K562 (cell line): Measurements from ENCODE around the gene S100A6. TPM values are rescaled to one million over a fixed set of nuclear protein-coding genes. Genes with fewer than 3 reads are reported as not detected.

ENCODE experiments used
- CREBBP ChIP-seq: IDR thresholded peaks from one replicate; pipeline ENCODE4 v1.6.1; 2012; ENCODE audit warnings: low read depth, mild to moderate bottlenecking, control low read depth, inconsistent platforms, low read length
- ETV6 ChIP-seq, 3 experiments: fragments of 150-350 bp in 1 of 3; sonication (generic) in 1 of 3; formaldehyde crosslinking in 1 of 3; IDR thresholded peaks; 2 replicates each; pipeline versions ENCODE4 v1.6.1 to v1.8.0; 2014 to 2022; ENCODE audit warnings: borderline replicate concordance in 2 of 3, low read depth in 2 of 3, antibody characterized with exemption in 1 of 3, low read length in 1 of 3, mild to moderate bottlenecking in 1 of 3, missing genetic modification reagents in 1 of 3
- KDM2B ChIP-seq: fragments of 250-450 bp; sonication (Bioruptor Pico); IDR thresholded peaks from 2 replicates; pipeline ENCODE4 v1.8.0; 2021; ENCODE audit warnings: mild to moderate bottlenecking, moderate library complexity
- NFYB ChIP-seq: IDR thresholded peaks from 2 replicates; pipeline ENCODE4 v1.6.1; 2011; ENCODE audit warnings: mild to moderate bottlenecking, moderate library complexity; ENCODE audit not compliant: insufficient read length; ENCODE audit errors: extremely low read depth
- NR2F6 ChIP-seq: fragments of 450-650 bp; formaldehyde crosslinking; IDR thresholded peaks from 2 replicates; pipeline ENCODE4 v1.4.0; 2020; ENCODE audit warnings: mild to moderate bottlenecking
- RNF2 ChIP-seq: sonication (generic); IDR thresholded peaks from 2 replicates; pipeline ENCODE4 v1.6.1; 2016
- SIN3A ChIP-seq, 2 experiments: fragments of 150-350 bp in 1 of 2; IDR thresholded peaks; 2 replicates each; pipeline ENCODE4 v1.6.1; 2011 to 2016; ENCODE audit warnings: borderline replicate concordance in 2 of 2, low read depth in 2 of 2, low read length in 2 of 2, mild to moderate bottlenecking in 2 of 2, moderate library complexity in 2 of 2; ENCODE audit not compliant: control insufficient read depth in 1 of 2
- SIN3B ChIP-seq: fragments of 450-650 bp; IDR thresholded peaks from 2 replicates; pipeline ENCODE4 v1.6.1; 2017; ENCODE audit warnings: low read depth, mild to moderate bottlenecking, moderate library complexity
- TCF7 ChIP-seq: sonication (generic); IDR thresholded peaks from 2 replicates; pipeline ENCODE4 v1.6.1; 2016; ENCODE audit warnings: antibody characterized with exemption, borderline replicate concordance
- U2AF1 ChIP-seq: fragments of 200-400 bp; formaldehyde crosslinking; optimal IDR thresholded peaks from 2 replicates; pipeline ENCODE3; 2017; ENCODE audit warnings: mild to moderate bottlenecking, low read depth, low read length, moderate library complexity
- ZBTB17 ChIP-seq: fragments of 450-650 bp; formaldehyde crosslinking; IDR thresholded peaks from 2 replicates; pipeline ENCODE4 v1.4.0; 2020; ENCODE audit warnings: mild to moderate bottlenecking
- ZKSCAN3 ChIP-seq: fragments of 250-450 bp; sonication (Bioruptor Pico); IDR thresholded peaks from 2 replicates; pipeline ENCODE4 v1.4.0; 2020
- ZNF239 ChIP-seq: fragments of 250-450 bp; sonication (Bioruptor Pico); IDR thresholded peaks from 2 replicates; pipeline ENCODE4 v1.4.0; 2020; ENCODE audit warnings: mild to moderate bottlenecking
- ZNF263 ChIP-seq: sonication (generic); formaldehyde crosslinking; IDR thresholded peaks from 2 replicates; pipeline ENCODE4 v1.8.0; 2022; ENCODE audit warnings: mild to moderate bottlenecking, missing genetic modification reagents, borderline replicate concordance
- ZNF551 ChIP-seq: fragments of 250-450 bp; sonication (Bioruptor Pico); IDR thresholded peaks from 2 replicates; pipeline ENCODE4 v1.5.0; 2021; ENCODE audit warnings: mild to moderate bottlenecking, moderate library complexity
- ZNF644 ChIP-seq: fragments of 200-800 bp; sonication (Bioruptor generic); IDR thresholded peaks from 2 replicates; pipeline ENCODE4 v1.6.1; 2016; ENCODE audit warnings: low read depth, missing genetic modification characterization, missing compliant biosample characterization
- polyA plus RNA-seq, 8 experiments: library from polyadenylated mRNA; depleted of rRNA in 4 of 8; stranded (reverse) in 5 of 8; unstranded in 3 of 8; fragments of >200 nt; fragmentation: Nextera tagmentation in 2 of 8; fragmentation: Illumina TruSeq in 1 of 8; extraction: Ambion mirVana in 2 of 8; extraction: Trizol in 1 of 8; gene quantifications; 2 replicates each; pipeline versions ENCODE4 v1.2.1 to v1.2.3, GENCODE V29; 2011 to 2014; ENCODE audit warnings: inconsistent platforms in 1 of 8, missing spikeins in 1 of 8
- total RNA-seq, 7 experiments: library from RNA; depleted of rRNA in 6 of 7; stranded (reverse); fragments of >200 nt in 6 of 7; fragmentation: Illumina TruSeq in 2 of 7; extraction: Trizol in 2 of 7; gene quantifications; 2 replicates each; pipeline versions ENCODE4 v1.2.1 to v1.2.3, GENCODE V29; 2011 to 2021; ENCODE audit warnings: low replicate concordance in 1 of 7
- TF ChIP-seq, protein P1 (sequence below): sonication (generic); formaldehyde crosslinking; IDR thresholded peaks from 2 replicates; pipeline ENCODE4 v1.8.0; 2023; ENCODE audit warnings: mild to moderate bottlenecking, missing genetic modification reagents
- TF ChIP-seq, protein P2 (sequence below), 2 experiments: fragments of 150-350 bp in 1 of 2; IDR thresholded peaks; 2 replicates each; pipeline ENCODE4 v1.6.1; 2012 to 2016; ENCODE audit warnings: low read depth in 2 of 2, low read length in 2 of 2, mild to moderate bottlenecking in 1 of 2, moderate library complexity in 1 of 2
- TF ChIP-seq, protein P3 (sequence below): fragments of 450-650 bp; IDR thresholded peaks from 2 replicates; pipeline ENCODE4 v1.6.1; 2016; ENCODE audit warnings: antibody characterized with exemption
- TF ChIP-seq, protein P4 (sequence below): fragments of 250-450 bp; sonication (Bioruptor Pico); IDR thresholded peaks from 2 replicates; pipeline ENCODE4 v1.4.0; 2020; ENCODE audit warnings: mild to moderate bottlenecking, moderate library complexity

The S100A6 gene
- total and polyA plus RNA-seq, 9 of the 15 experiments (the other 6 are each of a cell fraction or from before 2014, with no cell fraction given): 9.8 to 66.5 (median 23.2) TPM

DNA sequence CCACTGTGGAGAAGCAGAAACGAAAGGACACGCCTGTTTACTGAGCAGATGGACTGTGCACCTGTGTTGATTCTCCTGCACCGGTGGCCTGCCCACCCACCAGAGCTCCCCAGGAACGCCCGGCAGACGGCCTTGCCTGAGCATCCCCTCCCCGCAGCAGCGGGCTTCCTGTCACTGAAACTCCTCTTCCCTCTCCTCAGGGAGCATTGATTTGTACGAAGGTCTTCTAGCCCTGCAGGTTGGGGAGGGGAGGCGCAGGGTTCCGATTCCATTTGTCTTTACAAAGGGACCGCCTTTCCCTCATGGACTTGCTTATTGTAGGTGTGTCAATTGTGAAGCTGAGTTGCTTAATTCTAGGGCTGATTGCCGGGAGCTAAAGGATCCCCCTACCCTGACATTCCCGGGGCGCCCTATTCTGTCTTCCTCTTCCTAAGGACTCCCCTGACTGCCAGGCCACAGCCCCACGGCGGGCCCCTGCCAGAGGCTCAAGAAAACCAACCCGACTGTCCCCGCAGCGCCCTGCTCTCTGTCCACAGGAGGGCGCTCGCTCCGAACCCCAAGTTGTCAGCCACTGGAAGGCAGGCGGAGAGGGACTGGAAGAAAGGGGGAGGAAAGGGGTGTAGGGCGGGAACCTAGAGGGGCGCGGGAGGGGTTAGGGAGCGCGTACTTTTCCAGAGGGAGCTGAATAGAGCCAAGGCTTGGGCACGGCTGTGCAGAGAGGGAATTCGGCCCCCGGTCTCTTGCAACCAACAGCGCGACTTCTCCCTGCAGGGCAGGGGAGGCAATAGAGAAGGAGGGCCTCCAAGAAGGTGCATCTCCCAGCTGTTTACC lies 2.8 kb downstream of the S100A6 start (continued):
- no peak for TF ChIP-seq ZNF263
- no peak for TF ChIP-seq CREBBP
- TF ChIP-seq, protein P1, sequence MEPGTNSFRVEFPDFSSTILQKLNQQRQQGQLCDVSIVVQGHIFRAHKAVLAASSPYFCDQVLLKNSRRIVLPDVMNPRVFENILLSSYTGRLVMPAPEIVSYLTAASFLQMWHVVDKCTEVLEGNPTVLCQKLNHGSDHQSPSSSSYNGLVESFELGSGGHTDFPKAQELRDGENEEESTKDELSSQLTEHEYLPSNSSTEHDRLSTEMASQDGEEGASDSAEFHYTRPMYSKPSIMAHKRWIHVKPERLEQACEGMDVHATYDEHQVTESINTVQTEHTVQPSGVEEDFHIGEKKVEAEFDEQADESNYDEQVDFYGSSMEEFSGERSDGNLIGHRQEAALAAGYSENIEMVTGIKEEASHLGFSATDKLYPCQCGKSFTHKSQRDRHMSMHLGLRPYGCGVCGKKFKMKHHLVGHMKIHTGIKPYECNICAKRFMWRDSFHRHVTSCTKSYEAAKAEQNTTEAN (CRISPR knock-in tag): no peak
- TF ChIP-seq ZNF239: no peak
- TF ChIP-seq KDM2B (CRISPR knock-in tag): no peak
- TF ChIP-seq ETV6 (IDR thresholded peaks at IDR 0.05; ENCODE audit: borderline replicate concordance in 1 of 2, low read depth in 2 of 2, low read length in 1 of 2): no peak
- TF ChIP-seq ETV6 (CRISPR knock-in tag; IDR thresholded peaks at IDR 0.05; ENCODE audit: borderline replicate concordance): no peak
- TF ChIP-seq ZKSCAN3 (CRISPR knock-in tag): no peak
- TF ChIP-seq SIN3B: no peak
- TF ChIP-seq, protein P2, sequence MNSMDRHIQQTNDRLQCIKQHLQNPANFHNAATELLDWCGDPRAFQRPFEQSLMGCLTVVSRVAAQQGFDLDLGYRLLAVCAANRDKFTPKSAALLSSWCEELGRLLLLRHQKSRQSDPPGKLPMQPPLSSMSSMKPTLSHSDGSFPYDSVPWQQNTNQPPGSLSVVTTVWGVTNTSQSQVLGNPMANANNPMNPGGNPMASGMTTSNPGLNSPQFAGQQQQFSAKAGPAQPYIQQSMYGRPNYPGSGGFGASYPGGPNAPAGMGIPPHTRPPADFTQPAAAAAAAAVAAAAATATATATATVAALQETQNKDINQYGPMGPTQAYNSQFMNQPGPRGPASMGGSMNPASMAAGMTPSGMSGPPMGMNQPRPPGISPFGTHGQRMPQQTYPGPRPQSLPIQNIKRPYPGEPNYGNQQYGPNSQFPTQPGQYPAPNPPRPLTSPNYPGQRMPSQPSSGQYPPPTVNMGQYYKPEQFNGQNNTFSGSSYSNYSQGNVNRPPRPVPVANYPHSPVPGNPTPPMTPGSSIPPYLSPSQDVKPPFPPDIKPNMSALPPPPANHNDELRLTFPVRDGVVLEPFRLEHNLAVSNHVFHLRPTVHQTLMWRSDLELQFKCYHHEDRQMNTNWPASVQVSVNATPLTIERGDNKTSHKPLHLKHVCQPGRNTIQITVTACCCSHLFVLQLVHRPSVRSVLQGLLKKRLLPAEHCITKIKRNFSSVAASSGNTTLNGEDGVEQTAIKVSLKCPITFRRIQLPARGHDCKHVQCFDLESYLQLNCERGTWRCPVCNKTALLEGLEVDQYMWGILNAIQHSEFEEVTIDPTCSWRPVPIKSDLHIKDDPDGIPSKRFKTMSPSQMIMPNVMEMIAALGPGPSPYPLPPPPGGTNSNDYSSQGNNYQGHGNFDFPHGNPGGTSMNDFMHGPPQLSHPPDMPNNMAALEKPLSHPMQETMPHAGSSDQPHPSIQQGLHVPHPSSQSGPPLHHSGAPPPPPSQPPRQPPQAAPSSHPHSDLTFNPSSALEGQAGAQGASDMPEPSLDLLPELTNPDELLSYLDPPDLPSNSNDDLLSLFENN (IDR thresholded peaks at IDR 0.05; ENCODE audit: low read depth in 2 of 2, low read length in 2 of 2): no peak
- TF ChIP-seq, protein P3, sequence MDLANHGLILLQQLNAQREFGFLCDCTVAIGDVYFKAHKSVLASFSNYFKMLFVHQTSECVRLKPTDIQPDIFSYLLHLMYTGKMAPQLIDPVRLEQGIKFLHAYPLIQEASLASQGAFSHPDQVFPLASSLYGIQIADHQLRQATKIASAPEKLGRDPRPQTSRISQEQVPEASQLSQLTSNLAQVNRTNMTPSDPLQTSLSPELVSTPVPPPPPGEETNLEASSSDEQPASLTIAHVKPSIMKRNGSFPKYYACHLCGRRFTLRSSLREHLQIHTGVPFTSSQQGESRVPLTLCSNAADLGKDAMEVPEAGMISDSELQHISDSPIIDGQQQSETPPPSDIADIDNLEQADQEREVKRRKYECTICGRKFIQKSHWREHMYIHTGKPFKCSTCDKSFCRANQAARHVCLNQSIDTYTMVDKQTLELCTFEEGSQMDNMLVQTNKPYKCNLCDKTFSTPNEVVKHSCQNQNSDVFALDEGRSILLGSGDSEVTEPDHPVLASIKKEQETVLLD: no peak
- TF ChIP-seq ZNF644 (tag): no peak
- TF ChIP-seq, protein P4, sequence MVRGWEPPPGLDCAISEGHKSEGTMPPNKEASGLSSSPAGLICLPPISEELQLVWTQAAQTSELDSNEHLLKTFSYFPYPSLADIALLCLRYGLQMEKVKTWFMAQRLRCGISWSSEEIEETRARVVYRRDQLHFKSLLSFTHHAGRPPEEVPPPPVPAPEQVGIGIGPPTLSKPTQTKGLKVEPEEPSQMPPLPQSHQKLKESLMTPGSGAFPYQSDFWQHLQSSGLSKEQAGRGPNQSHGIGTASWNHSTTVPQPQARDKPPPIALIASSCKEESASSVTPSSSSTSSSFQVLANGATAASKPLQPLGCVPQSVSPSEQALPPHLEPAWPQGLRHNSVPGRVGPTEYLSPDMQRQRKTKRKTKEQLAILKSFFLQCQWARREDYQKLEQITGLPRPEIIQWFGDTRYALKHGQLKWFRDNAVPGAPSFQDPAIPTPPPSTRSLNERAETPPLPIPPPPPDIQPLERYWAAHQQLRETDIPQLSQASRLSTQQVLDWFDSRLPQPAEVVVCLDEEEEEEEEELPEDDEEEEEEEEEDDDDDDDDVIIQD (CRISPR knock-in tag): no peak
- no peak for TF ChIP-seq RNF2
- TF ChIP-seq ZNF551 (CRISPR knock-in tag): no peak
- TF ChIP-seq TCF7: no peak
- TF ChIP-seq SIN3A (IDR thresholded peaks at IDR 0.05; ENCODE audit: borderline replicate concordance in 2 of 2, control insufficient read depth in 1 of 2, low read depth in 2 of 2, low read length in 2 of 2): no peak
- no peak for TF ChIP-seq ZBTB17
- no peak for TF ChIP-seq NR2F6 (CRISPR knock-in tag)
- no peak for TF ChIP-seq U2AF1
- TF ChIP-seq NFYB: no peak
